ENCODE data around the gene KLK1. TPM values are rescaled to one million over a fixed set of nuclear protein-coding genes. Genes with fewer than 3 reads are reported as not detected.

The KLK1 gene
- total RNA-seq, 1 donor from 2014 or later, result 5.0 TPM

DNA sequence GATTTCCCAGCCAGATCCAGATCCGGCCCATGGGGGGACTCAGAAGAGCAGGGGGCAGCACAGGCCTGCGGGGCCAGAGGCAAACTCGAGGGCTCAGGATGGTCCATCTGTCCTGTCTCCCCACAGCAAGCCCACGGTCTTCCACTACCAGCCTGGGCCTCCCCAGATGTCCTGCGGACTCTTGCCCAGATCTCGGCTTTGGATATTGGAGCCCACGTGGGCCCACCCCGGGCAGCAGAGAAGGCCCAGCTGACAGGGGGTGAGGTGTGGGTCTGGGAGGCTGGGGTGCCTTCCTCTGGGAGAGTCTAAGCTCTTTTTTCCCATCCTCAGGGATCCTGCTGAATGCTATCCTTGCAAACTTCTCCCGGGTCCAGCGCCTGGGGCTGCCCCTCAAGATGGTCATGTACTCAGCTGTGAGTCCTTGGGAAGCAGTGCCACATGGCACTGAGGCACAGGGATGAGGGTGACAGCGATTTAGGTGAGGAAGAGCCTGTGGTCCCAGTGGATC, 30.0 kb downstream of the KLK1 start:
- no peak overlapping the region for H3K4me3 ChIP-seq (ENCODE audit: low read depth, low read length)
- DNase-seq (ENCODE audit: low read depth), result no peak
- TF ChIP-seq, protein P1, sequence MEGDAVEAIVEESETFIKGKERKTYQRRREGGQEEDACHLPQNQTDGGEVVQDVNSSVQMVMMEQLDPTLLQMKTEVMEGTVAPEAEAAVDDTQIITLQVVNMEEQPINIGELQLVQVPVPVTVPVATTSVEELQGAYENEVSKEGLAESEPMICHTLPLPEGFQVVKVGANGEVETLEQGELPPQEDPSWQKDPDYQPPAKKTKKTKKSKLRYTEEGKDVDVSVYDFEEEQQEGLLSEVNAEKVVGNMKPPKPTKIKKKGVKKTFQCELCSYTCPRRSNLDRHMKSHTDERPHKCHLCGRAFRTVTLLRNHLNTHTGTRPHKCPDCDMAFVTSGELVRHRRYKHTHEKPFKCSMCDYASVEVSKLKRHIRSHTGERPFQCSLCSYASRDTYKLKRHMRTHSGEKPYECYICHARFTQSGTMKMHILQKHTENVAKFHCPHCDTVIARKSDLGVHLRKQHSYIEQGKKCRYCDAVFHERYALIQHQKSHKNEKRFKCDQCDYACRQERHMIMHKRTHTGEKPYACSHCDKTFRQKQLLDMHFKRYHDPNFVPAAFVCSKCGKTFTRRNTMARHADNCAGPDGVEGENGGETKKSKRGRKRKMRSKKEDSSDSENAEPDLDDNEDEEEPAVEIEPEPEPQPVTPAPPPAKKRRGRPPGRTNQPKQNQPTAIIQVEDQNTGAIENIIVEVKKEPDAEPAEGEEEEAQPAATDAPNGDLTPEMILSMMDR (conservative IDR thresholded peaks at IDR 0.05; ENCODE audit: low read depth, low read length), result no peak

DNA sequence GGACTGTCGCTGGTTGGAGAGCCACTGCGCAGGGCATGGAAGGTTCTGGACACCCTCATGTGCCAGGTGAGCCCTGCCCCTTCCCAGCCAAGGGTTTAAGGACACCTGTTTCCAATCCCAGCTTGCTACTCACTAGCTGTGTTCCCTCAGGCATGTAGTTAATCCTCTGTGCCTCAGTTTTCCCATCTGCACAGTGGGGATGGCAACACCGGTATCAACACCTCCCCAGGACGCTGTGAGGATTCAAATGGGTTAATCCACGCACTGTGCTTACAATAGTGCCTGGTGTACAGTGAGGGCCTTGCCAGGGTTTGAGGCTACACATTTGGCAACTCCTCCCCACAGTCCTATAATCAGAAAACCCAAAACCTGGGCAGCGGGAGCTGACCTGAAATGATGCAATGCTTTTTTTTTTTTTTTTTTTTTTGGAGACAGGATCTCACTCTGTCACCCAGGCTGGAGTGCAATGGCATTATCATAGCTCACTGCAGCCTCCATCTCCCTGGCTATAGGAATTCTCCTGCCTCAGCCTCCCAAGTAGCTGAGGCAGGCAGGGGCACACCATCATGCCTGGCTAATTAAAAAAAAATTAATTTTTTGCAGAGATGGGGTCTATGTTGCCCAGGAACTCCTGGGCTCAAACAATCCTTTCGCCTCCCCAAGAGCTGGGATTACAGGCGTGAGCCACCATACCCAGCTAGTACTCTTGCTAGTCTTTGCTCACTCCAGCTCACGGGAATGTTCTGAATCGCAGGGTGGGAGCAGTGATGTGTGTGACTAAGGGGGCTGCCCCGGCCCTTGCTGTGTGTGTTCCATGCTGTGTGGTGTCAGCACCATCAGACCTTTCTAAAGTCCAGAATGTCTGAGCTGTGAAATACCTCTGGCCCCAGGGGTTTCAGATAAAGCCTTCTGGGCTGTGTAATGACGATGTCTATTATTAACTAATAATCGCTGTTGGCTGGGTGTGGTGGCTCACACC, 31.0 kb downstream of the KLK1 start:
- TF ChIP-seq, protein P1 (conservative IDR thresholded peaks at IDR 0.05; ENCODE audit: low read depth, low read length), result no peak
- no peak for DNase-seq (ENCODE audit: low read depth)
- no peak overlapping the region for H3K4me3 ChIP-seq (ENCODE audit: low read depth, low read length)

GRCh38 chr19:50791594-50792271, 31.9 kb downstream of the KLK1 start:
- no peak for DNase-seq (ENCODE audit: low read depth)
- TF ChIP-seq, protein P1 (conservative IDR thresholded peaks at IDR 0.05; ENCODE audit: low read depth, low read length), result no peak
- no peak overlapping the region for H3K4me3 ChIP-seq (ENCODE audit: low read depth, low read length)

DNA sequence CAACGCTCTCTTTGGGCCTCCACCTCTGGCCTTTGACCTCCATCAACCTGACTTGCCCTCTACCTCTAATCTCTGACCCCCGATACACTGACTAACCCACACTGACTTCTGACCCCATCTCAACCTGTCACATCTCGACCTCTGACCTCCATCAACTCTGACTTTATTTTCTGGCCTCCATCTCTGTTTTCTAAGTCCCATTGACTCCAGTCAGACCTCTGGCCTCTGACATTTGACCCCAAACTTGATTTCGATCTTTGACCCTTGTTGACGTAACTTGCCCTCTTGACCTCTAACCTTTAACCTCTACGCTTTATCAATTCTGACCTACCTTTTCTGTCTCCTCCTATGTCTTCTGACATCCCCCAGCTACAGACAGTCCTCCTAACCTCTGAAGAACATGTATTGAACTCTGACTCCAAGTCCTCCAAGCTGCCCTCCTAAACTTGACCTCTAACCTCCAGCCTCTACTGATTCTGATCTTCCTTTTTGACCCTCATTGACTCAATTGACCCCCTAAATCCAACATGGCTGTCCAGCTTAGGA, 32.6 kb downstream of the KLK1 start:
- no peak overlapping the region for H3K4me3 ChIP-seq (ENCODE audit: low read depth, low read length)
- TF ChIP-seq, protein P1 (conservative IDR thresholded peaks at IDR 0.05; ENCODE audit: low read depth, low read length), result no peak
- no peak for DNase-seq (ENCODE audit: low read depth)

DNA sequence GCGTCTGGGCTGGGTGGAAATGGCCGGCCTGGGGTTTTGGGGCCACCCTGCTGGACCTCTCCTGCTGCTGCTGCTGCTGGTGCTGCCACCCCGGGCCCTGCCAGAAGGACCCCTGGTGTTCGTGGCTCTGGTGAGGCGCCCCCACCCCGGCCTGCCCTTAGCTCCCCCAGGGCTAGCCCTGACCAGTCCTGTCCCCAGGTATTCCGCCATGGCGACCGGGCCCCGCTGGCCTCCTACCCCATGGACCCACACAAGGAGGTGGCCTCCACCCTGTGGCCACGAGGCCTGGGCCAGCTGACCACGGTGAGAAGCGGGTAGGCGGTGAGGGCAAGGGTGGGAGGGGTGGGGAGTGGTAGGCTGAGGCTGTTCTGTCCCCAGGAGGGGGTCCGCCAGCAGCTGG, 33.2 kb downstream of the KLK1 start, which contains the start of gene ACP4:
ACP4 (plus strand) TSS at position 20 of the 400 bp plus-strand sequence; CDS start at position 20, 0 bp downstream.
- DNase-seq (ENCODE audit: low read depth), result no peak
- TF ChIP-seq, protein P1 (conservative IDR thresholded peaks at IDR 0.05; ENCODE audit: low read depth, low read length), result no peak
- H3K4me3 ChIP-seq (ENCODE audit: low read depth, low read length), result no peak within 1 kb of the TSS

DNA sequence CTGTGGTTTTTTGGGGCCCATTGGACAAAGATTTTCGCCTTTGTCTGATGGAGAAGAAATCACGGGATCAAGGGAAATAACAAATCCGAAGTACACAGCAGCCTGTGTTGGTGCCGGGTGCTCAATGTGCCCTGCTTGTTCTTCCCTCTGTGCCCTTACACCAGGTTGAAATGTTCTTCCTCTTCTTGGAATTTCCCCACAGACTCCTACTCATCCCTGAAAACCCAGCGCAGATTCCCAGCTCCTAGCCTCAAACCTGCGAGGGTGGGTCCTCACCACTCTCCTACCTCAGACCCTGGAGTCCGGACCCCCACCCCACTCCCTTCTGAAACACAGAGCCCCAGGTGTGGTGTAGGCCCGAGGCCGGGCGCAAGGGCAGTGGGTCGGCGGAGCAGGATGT, 38.3 kb downstream of the KLK1 start:
- no peak overlapping the region for H3K4me3 ChIP-seq (ENCODE audit: low read depth, low read length)
- DNase-seq (ENCODE audit: low read depth), result no peak
- TF ChIP-seq, protein P1 (conservative IDR thresholded peaks at IDR 0.05; ENCODE audit: low read depth, low read length), result no peak
